HFF-Myc (cell line): Measurements from ENCODE around the gene ZNF100.
"Not testable (repeated sequence)": the region's sequence is repeated elsewhere in the genome, so short reads cannot be mapped to it uniquely, and the experiment has no call there.

ENCODE experiments used
- DNase-seq: peaks from one replicate; pipeline ENCODE4 v3.0.0-alpha.2; 2011; ENCODE audit warnings: low read depth; ENCODE audit errors: extremely low read depth
- H3K4me3 ChIP-seq: replicated peaks from 2 replicates; pipeline ENCODE4 v1.5.1; 2011; ENCODE audit warnings: low read depth, mild to moderate bottlenecking, control low read depth, low read length
- TF ChIP-seq, protein P1 (sequence below): IDR thresholded peaks from 2 replicates; pipeline ENCODE4 v1.5.1; 2012; ENCODE audit warnings: mild to moderate bottlenecking, low read depth, low read length, control low read depth; ENCODE audit errors: missing control alignments

ZNF100 gene

DNA sequence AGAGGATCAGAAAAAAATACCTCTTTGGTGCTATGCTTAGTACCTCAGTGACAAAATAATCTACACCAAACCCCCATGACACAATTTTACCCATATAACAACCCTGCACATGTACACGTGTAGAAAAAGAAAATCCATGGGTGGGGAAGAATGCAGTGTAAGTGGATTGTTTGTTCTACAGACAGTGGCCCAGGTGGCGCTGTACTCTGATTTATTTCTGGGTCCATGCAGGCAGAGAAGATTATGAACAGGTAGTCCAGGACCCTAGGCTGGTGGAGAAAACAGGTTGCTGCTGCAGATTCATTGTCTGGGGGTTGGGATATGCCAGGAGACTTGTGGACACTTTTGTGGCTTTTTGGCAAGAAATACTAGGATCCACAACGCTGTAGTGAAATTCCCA lies 9.1 kb downstream of the ZNF100 start:
- DNase-seq = no peak
- TF ChIP-seq, protein P1, sequence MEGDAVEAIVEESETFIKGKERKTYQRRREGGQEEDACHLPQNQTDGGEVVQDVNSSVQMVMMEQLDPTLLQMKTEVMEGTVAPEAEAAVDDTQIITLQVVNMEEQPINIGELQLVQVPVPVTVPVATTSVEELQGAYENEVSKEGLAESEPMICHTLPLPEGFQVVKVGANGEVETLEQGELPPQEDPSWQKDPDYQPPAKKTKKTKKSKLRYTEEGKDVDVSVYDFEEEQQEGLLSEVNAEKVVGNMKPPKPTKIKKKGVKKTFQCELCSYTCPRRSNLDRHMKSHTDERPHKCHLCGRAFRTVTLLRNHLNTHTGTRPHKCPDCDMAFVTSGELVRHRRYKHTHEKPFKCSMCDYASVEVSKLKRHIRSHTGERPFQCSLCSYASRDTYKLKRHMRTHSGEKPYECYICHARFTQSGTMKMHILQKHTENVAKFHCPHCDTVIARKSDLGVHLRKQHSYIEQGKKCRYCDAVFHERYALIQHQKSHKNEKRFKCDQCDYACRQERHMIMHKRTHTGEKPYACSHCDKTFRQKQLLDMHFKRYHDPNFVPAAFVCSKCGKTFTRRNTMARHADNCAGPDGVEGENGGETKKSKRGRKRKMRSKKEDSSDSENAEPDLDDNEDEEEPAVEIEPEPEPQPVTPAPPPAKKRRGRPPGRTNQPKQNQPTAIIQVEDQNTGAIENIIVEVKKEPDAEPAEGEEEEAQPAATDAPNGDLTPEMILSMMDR = no peak
- H3K4me3 ChIP-seq = no peak overlapping the region

DNA sequence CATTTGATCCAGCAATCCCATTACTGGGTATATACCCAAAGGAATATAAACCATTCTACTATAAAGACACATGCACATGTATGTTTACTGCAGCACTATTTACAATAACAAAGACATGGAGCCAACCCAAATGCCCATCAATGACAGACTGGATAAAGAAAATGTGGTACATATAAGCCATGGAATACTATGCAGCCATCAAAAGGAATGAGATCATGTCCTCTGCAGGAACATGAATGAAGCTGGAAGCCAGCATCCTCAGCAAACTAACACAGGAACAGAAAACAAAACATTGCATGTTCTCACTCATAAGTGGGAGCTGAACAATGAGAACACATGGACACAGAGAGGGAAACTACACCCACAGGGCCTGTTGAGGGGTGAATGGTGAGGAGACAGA lies 11.8 kb downstream of the ZNF100 start:
- H3K4me3 ChIP-seq, DNase-seq: not testable (repeated sequence)

- no peak for DNase-seq
- H3K4me3 ChIP-seq = no peak overlapping the region
- TF ChIP-seq, protein P1 = no peak
Observed at GRCh38 chr19:21751384-21751783, 16.0 kb downstream of the ZNF100 start.

DNA sequence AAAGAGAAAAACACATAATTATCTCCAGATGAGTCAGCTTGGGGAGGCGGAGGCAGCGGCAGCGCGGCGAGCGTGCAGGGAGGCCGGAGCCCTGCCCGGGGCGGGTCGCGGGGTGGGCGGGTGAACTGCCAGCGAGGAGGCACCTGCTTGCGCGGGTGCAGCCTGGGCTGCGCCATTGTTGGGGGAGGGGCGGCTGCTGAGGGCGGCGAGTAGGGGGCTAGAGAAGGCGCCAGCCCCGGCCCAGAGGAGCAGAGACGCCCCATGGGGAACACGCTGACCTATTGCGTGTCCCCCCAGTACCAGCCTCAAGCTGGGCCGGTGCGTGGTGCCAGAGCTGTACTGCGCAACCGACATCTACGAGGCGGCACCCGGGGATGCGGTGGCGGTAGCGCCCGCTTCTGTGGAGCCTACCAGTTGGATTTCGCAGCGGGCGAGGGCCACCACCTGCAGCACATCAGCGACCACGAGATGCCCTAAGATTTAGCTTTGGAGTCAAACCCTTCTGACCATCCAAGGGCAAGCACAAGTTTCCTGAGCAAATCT lies 16.7 kb downstream of the ZNF100 start:
- no peak for DNase-seq
- H3K4me3 ChIP-seq = no peak overlapping the region
- TF ChIP-seq, protein P1 = no peak

- H3K4me3 ChIP-seq = no peak overlapping the region
- DNase-seq = no peak
- TF ChIP-seq, protein P1 = no peak
Observed at GRCh38 chr19:21749090-21749489, 18.3 kb downstream of the ZNF100 start.

- TF ChIP-seq, protein P1 = no peak
- H3K4me3 ChIP-seq = no peak overlapping the region
- DNase-seq = no peak
Observed at GRCh38 chr19:21748088-21748487, 19.3 kb downstream of the ZNF100 start.

GRCh38 chr19:21740559-21740958 lies 26.8 kb downstream of the ZNF100 start:
- no peak overlapping the region for H3K4me3 ChIP-seq
- no peak for DNase-seq
- TF ChIP-seq, protein P1 = no peak

DNA sequence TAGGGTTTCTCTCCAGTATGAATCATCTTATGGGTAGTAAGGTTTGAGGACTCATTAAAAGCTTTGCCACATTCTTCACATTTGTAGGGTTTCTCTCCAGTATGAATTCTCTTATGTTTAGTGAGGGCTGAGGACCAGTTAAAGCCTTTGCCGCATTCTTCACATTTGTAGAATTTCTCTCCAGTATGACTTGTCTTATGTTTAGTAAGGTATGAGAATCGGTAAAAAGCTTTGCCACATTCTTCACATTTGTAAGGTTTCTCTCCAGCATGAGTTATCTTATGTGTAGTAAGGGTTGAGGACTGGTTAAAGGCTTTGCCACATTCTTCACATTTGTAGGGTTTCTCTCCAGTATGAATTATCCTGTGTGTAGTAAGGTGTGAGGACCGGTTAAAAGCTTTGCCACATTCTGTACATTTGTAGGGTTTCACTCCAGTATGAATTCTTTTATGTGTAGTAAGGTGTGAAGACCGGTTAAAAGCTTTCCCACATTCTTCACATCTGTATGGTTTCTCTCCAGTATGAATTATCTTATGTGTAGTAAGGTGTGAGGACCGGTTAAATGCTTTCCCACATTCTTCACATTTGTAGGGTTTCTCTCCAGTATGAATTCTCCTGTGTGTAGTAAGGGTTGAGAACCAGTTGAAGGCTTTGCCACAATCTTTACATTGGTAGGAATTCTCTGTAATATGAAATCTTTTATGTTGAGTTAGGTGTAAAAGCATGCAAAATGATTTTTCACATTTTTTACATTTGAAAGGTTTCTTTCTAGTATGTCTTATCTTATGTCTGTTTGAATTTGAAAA lies 40.2 kb downstream of the ZNF100 start:
- H3K4me3 ChIP-seq, DNase-seq: not testable (repeated sequence)
